ENCODE data around the gene GYG2.
"Not testable (repeated sequence)": the region's sequence is repeated elsewhere in the genome, so short reads cannot be mapped to it uniquely, and the experiment has no call there.

The GYG2 gene

GRCh38 chrX:2879670-2880069 lies 50.9 kb downstream of the GYG2 start:
- TF ChIP-seq CTCF (conservative IDR thresholded peaks at IDR 0.05; ENCODE audit: low read depth, low read length) = no peak
- H3K4me3 ChIP-seq (ENCODE audit: low read depth, low read length) = no peak overlapping the region
- no peak for DNase-seq (ENCODE audit: low read depth)

- DNase-seq (ENCODE audit: low read depth) = no peak
- no peak for TF ChIP-seq CTCF (conservative IDR thresholded peaks at IDR 0.05; ENCODE audit: low read depth, low read length)
- H3K4me3 ChIP-seq (ENCODE audit: low read depth, low read length) = no peak overlapping the region
These were observed 55.0 kb downstream of the GYG2 start for GRCh38 chrX:2883770-2884169.

- DNase-seq (ENCODE audit: low read depth) = no peak
- TF ChIP-seq CTCF (conservative IDR thresholded peaks at IDR 0.05; ENCODE audit: low read depth, low read length) = no peak
- H3K4me3 ChIP-seq (ENCODE audit: low read depth, low read length) = no peak overlapping the region
These were observed 59.6 kb downstream of the GYG2 start for GRCh38 chrX:2888309-2888708.

- peak overlapping the region; percentile 51 for H3K4me3 ChIP-seq (ENCODE audit: low read depth, low read length)
- DNase-seq (ENCODE audit: low read depth) = no peak
- TF ChIP-seq CTCF (conservative IDR thresholded peaks at IDR 0.05; ENCODE audit: low read depth, low read length) = no peak
These were observed 60.4 kb downstream of the GYG2 start for GRCh38 chrX:2889045-2889605.

- DNase-seq (ENCODE audit: low read depth) = not testable (repeated sequence)
- TF ChIP-seq CTCF (conservative IDR thresholded peaks at IDR 0.05; ENCODE audit: low read depth, low read length) = peak; percentile 34
- peak overlapping the region; percentile 51 for H3K4me3 ChIP-seq (ENCODE audit: low read depth, low read length)
These were observed 61.2 kb downstream of the GYG2 start for GRCh38 chrX:2889706-2890490.

- not testable (repeated sequence) for DNase-seq (ENCODE audit: low read depth); H3K4me3 ChIP-seq (ENCODE audit: low read depth, low read length)
These were observed 62.1 kb downstream of the GYG2 start for GRCh38 chrX:2890536-2891460.

- TF ChIP-seq CTCF (conservative IDR thresholded peaks at IDR 0.05; ENCODE audit: low read depth, low read length) = no peak
These were observed 64.1 kb downstream of the GYG2 start for GRCh38 chrX:2892816-2893215.

More at GRCh38 chrX:2892816-2893215, 64.1 kb downstream of the GYG2 start:
- DNase-seq (ENCODE audit: low read depth) = no peak
- H3K4me3 ChIP-seq (ENCODE audit: low read depth, low read length) = no peak overlapping the region
